MV-4-11 (cell line): ENCODE results near the gene ATP10B.

Source experiments
- DNase-seq: peaks from one replicate; lab custom pipeline; 2025; lab: John Stamatoyannopoulos, UW

ATP10B gene

DNA sequence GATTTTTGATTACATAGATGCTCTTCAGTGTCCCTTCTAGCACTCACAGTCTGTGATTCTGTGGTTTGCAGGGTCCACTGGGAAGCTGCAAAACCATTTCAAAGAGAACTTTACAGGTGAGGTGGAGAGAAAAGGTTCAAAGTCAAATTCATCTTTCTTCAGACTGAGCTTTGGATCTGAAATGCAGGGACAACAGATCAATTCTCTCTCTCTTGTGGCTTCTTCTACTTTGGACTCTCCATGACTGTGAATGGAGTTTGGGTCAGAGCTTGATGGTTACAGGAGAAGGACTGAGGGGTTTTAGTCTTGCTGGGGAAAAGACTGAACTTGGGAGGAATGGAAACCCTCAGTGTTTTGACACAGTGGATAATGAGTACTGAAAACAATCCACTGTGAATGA lies 338.5 kb downstream of the ATP10B start:
- DNase-seq, result no peak
